Chondrocyte (in vitro differentiated cells): ENCODE measurements around the gene AUTS2. TPM values are rescaled to one million over a fixed set of nuclear protein-coding genes. Genes with fewer than 3 reads are reported as not detected.

ENCODE experiments used
- DNase-seq: peaks from one replicate; pipeline ENCODE4 v3.0.0; 2021; ENCODE audit warnings: mixed read lengths, low spot score
- H3K27ac Mint-ChIP-seq: one replicate; pipeline ENCODE4 v1.8.0; 2021; ENCODE audit warnings: mild to moderate bottlenecking, moderate library complexity, mixed read lengths; ENCODE audit not compliant: unreplicated experiment
- H3K27me3 Mint-ChIP-seq: 2 replicates; pipeline ENCODE4 v1.8.0; 2021; ENCODE audit warnings: low read depth, mixed read lengths
- H3K36me3 Mint-ChIP-seq: 2 replicates; pipeline ENCODE4 v1.8.0; 2021; ENCODE audit warnings: low read depth, mixed read lengths
- H3K4me1 Mint-ChIP-seq: 2 replicates; pipeline ENCODE4 v1.8.0; 2021; ENCODE audit warnings: low read depth, mild to moderate bottlenecking, mixed read lengths
- H3K4me3 Mint-ChIP-seq: one replicate; pipeline ENCODE4 v1.8.0; 2021; ENCODE audit warnings: mild to moderate bottlenecking, moderate library complexity, mixed read lengths; ENCODE audit not compliant: unreplicated experiment
- H3K9me3 Mint-ChIP-seq: 2 replicates; pipeline ENCODE4 v1.8.0; 2021; ENCODE audit warnings: low read depth, mixed read lengths
- CTCF ChIP-seq: fragments of 200-600 bp; sonication (generic); IDR thresholded peaks from 2 replicates; pipeline ENCODE4 v1.5.0; 2021; ENCODE audit warnings: antibody characterized with exemption, mild to moderate bottlenecking, moderate library complexity
- total RNA-seq: library from RNA; stranded (reverse); gene quantifications from 3 replicates; pipeline ENCODE4 v1.2.1, GENCODE V29; 2021

Gene AUTS2
- total RNA-seq, 1 donor from 2014 or later = 31.5 TPM

- DNase-seq = no peak
- Mint-ChIP-seq H3K36me3 (peaks cover 2% of the 10 kb centered on the region), H3K4me3 (no peak overlapping the region), H3K4me1 (peaks cover 4% of the 10 kb centered on the region), H3K9me3 (peaks cover under 1% of the 10 kb centered on the region), H3K27me3 (no peaks in the 10 kb centered on the region), H3K27ac (no peak overlapping the region)
- no peak for TF ChIP-seq CTCF
Observed at GRCh38 chr7:70525991-70526390, 927.7 kb downstream of the AUTS2 start.

- Mint-ChIP-seq H3K36me3 (peaks cover 2% of the 10 kb centered on the region), H3K27me3 (no peaks in the 10 kb centered on the region), H3K27ac (no peak overlapping the region), H3K4me1 (no peaks in the 10 kb centered on the region), H3K9me3 (peaks cover 4% of the 10 kb centered on the region), H3K4me3 (no peak overlapping the region)
- TF ChIP-seq CTCF = no peak
- no peak for DNase-seq
Observed at GRCh38 chr7:70527520-70528115, 929.3 kb downstream of the AUTS2 start.

GRCh38 chr7:70529436-70529835 lies 931.2 kb downstream of the AUTS2 start:
- no peaks in the 10 kb centered on the region for H3K27me3 Mint-ChIP-seq
- H3K4me3 Mint-ChIP-seq = no peak overlapping the region
- TF ChIP-seq CTCF = no peak
- no peak for DNase-seq
- H3K9me3 Mint-ChIP-seq = peaks cover 4% of the 10 kb centered on the region
- no peak overlapping the region for H3K27ac Mint-ChIP-seq
- no peaks in the 10 kb centered on the region for H3K4me1 Mint-ChIP-seq
- H3K36me3 Mint-ChIP-seq = peaks cover 2% of the 10 kb centered on the region

- Mint-ChIP-seq H3K4me3 (no peak overlapping the region), H3K9me3 (peaks cover 4% of the 10 kb centered on the region), H3K36me3 (peaks cover 2% of the 10 kb centered on the region), H3K27ac (no peak overlapping the region), H3K27me3 (no peaks in the 10 kb centered on the region), H3K4me1 (no peaks in the 10 kb centered on the region)
- no peak for TF ChIP-seq CTCF
- DNase-seq = no peak
Observed at GRCh38 chr7:70529914-70530585, 931.8 kb downstream of the AUTS2 start.

GRCh38 chr7:70533614-70534013 lies 935.3 kb downstream of the AUTS2 start:
- Mint-ChIP-seq H3K36me3 (no peaks in the 10 kb centered on the region), H3K4me1 (no peaks in the 10 kb centered on the region), H3K27ac (no peak overlapping the region), H3K4me3 (no peak overlapping the region), H3K9me3 (peaks cover 4% of the 10 kb centered on the region), H3K27me3 (no peaks in the 10 kb centered on the region)
- no peak for TF ChIP-seq CTCF
- no peak for DNase-seq
